K562 (cell line): ENCODE results near the gene TAF1D. TPM values are rescaled to one million over a fixed set of nuclear protein-coding genes. Genes with fewer than 3 reads are reported as not detected.

Experiments used
- BHLHE40 ChIP-seq: IDR thresholded peaks from 2 replicates; pipeline ENCODE4 v1.6.1; 2011; ENCODE audit warnings: low read length, improper control_type of control experiment
- CEBPG ChIP-seq, 3 experiments: fragments of 200-800 bp in 1 of 3; sonication (Bioruptor generic) in 1 of 3; sonication (generic) in 1 of 3; formaldehyde crosslinking in 1 of 3; IDR thresholded peaks in 2 of 3; conservative IDR thresholded peaks in 1 of 3; 2 replicates each; pipeline versions ENCODE4 v1.6.1 to v1.8.0; 2016 to 2022; ENCODE audit warnings: missing compliant biosample characterization in 2 of 3, missing genetic modification characterization in 2 of 3, mild to moderate bottlenecking in 1 of 3, missing genetic modification reagents in 1 of 3
- DACH1 ChIP-seq: fragments of 450-650 bp; IDR thresholded peaks from 2 replicates; pipeline ENCODE4 v1.6.1; 2018; ENCODE audit not compliant: partially characterized antibody
- ESRRA ChIP-seq: fragments of 450-650 bp; IDR thresholded peaks from 2 replicates; pipeline ENCODE4 v1.6.1; 2014; ENCODE audit warnings: low read depth, mild to moderate bottlenecking, moderate library complexity, borderline replicate concordance
- GABPB2 ChIP-seq: fragments of 250-450 bp; sonication (Bioruptor Pico); conservative IDR thresholded peaks from 2 replicates; pipeline ENCODE4 v1.5.1; 2021; ENCODE audit warnings: mild to moderate bottlenecking
- HIVEP1 ChIP-seq: fragments of 250-450 bp; sonication (Bioruptor Pico); IDR thresholded peaks from 2 replicates; pipeline ENCODE4 v1.4.0; 2020; ENCODE audit warnings: mild to moderate bottlenecking
- ILF3 ChIP-seq: fragments of 450-650 bp; IDR thresholded peaks from 2 replicates; pipeline ENCODE4 v1.6.1; 2018; ENCODE audit warnings: antibody characterized with exemption, mild to moderate bottlenecking, moderate library complexity, borderline replicate concordance
- MECOM ChIP-seq: fragments of 250-450 bp; sonication (Bioruptor Pico); IDR thresholded peaks from 2 replicates; pipeline ENCODE4 v1.8.0; 2022; ENCODE audit warnings: inconsistent platforms
- MYBL2 ChIP-seq, 2 experiments: fragments of 450-650 bp in 1 of 2; sonication (generic) in 1 of 2; formaldehyde crosslinking in 1 of 2; IDR thresholded peaks; 2 replicates each; pipeline versions ENCODE4 v1.6.1 to v1.8.1; 2017 to 2022; ENCODE audit warnings: borderline replicate concordance in 1 of 2, inconsistent platforms in 1 of 2, low read depth in 1 of 2, mild to moderate bottlenecking in 1 of 2, missing genetic modification reagents in 1 of 2, moderate library complexity in 1 of 2
- NFYB ChIP-seq: IDR thresholded peaks from 2 replicates; pipeline ENCODE4 v1.6.1; 2011; ENCODE audit warnings: mild to moderate bottlenecking, moderate library complexity; ENCODE audit not compliant: insufficient read length; ENCODE audit errors: extremely low read depth
- NR2F6 ChIP-seq: fragments of 450-650 bp; formaldehyde crosslinking; IDR thresholded peaks from 2 replicates; pipeline ENCODE4 v1.4.0; 2020; ENCODE audit warnings: mild to moderate bottlenecking
- PTBP1 ChIP-seq: fragments of 200-400 bp; formaldehyde crosslinking; IDR thresholded peaks from 2 replicates; pipeline ENCODE4 v1.6.1; 2017; ENCODE audit warnings: low read depth, low read length
- RAD21 ChIP-seq, 2 experiments: fragments of 250-450 bp in 1 of 2; fragments of 450-650 bp in 1 of 2; sonication (Bioruptor Pico) in 1 of 2; formaldehyde crosslinking in 1 of 2; IDR thresholded peaks in 1 of 2; conservative IDR thresholded peaks in 1 of 2; 2 replicates each; pipeline versions ENCODE4 v1.4.0 to v1.8.0; 2020 to 2022; ENCODE audit warnings: mild to moderate bottlenecking in 2 of 2, moderate library complexity in 1 of 2
- SMARCE1 ChIP-seq: fragments of 450-650 bp; IDR thresholded peaks from 2 replicates; pipeline ENCODE4 v1.7.1; 2016; ENCODE audit warnings: mild to moderate bottlenecking
- SUPT5H ChIP-seq: fragments of 450-650 bp; IDR thresholded peaks from 2 replicates; pipeline ENCODE4 v1.6.1; 2016
- ZBTB33 ChIP-seq: sonication (generic); formaldehyde crosslinking; IDR thresholded peaks from 2 replicates; pipeline ENCODE4 v1.8.1; 2023; ENCODE audit warnings: mild to moderate bottlenecking, missing genetic modification reagents
- ZNF24 ChIP-seq: fragments of 450-650 bp; IDR thresholded peaks from 2 replicates; pipeline ENCODE4 v1.6.1; 2016
- polyA plus RNA-seq, 8 experiments: library from polyadenylated mRNA; depleted of rRNA in 4 of 8; stranded (reverse) in 5 of 8; unstranded in 3 of 8; fragments of >200 nt; fragmentation: Nextera tagmentation in 2 of 8; fragmentation: Illumina TruSeq in 1 of 8; extraction: Ambion mirVana in 2 of 8; extraction: Trizol in 1 of 8; gene quantifications; 2 replicates each; pipeline versions ENCODE4 v1.2.1 to v1.2.3, GENCODE V29; 2011 to 2014; ENCODE audit warnings: inconsistent platforms in 1 of 8, missing spikeins in 1 of 8
- total RNA-seq, 7 experiments: library from RNA; depleted of rRNA in 6 of 7; stranded (reverse); fragments of >200 nt in 6 of 7; fragmentation: Illumina TruSeq in 2 of 7; extraction: Trizol in 2 of 7; gene quantifications; 2 replicates each; pipeline versions ENCODE4 v1.2.1 to v1.2.3, GENCODE V29; 2011 to 2021; ENCODE audit warnings: low replicate concordance in 1 of 7
- TF ChIP-seq, protein P1 (sequence below): fragments of 250-450 bp; sonication (Bioruptor Pico); IDR thresholded peaks from 2 replicates; pipeline ENCODE4 v1.4.0; 2020; ENCODE audit warnings: borderline replicate concordance
- TF ChIP-seq, protein P2 (sequence below): fragments of 250-450 bp; sonication (Bioruptor Pico); IDR thresholded peaks from 2 replicates; pipeline ENCODE4 v1.8.0; 2022; ENCODE audit warnings: moderate library complexity, mild to moderate bottlenecking, inconsistent platforms

The TAF1D gene
- total and polyA plus RNA-seq, 9 of the 15 experiments (the other 6 are each of a cell fraction or from before 2014, with no cell fraction given), result 122 to 347 (median 250) TPM

- TF ChIP-seq MYBL2 (IDR thresholded peaks at IDR 0.05; ENCODE audit: low read depth), result no peak
- TF ChIP-seq MYBL2 (CRISPR knock-in tag; IDR thresholded peaks at IDR 0.05; ENCODE audit: borderline replicate concordance), result no peak
- no peak for TF ChIP-seq CEBPG (CRISPR knock-in tag; IDR thresholded peaks at IDR 0.05)
- TF ChIP-seq CEBPG (tag; conservative IDR thresholded peaks at IDR 0.05 in 1 of 2, IDR thresholded peaks at IDR 0.05 in 1 of 2), result peak; percentile 32 to 47; a peak in 2 of 4 replicates
- no peak for TF ChIP-seq GABPB2 (CRISPR knock-in tag)
- no peak for TF ChIP-seq ZBTB33 (CRISPR knock-in tag)
- 0 out of 4 replicates have a peak, but pooled peaks of 1 of the 2 experiments have one; percentile 2 for TF ChIP-seq RAD21 (CRISPR knock-in tag; conservative IDR thresholded peaks at IDR 0.05 in 1 of 2, IDR thresholded peaks at IDR 0.05 in 1 of 2)
- peak; percentile 83 for TF ChIP-seq ESRRA
- no peak for TF ChIP-seq BHLHE40
- TF ChIP-seq NR2F6 (CRISPR knock-in tag), result no peak
- no peak for TF ChIP-seq SMARCE1
- no peak for TF ChIP-seq SUPT5H
- TF ChIP-seq PTBP1, result no peak
- TF ChIP-seq, protein P1, sequence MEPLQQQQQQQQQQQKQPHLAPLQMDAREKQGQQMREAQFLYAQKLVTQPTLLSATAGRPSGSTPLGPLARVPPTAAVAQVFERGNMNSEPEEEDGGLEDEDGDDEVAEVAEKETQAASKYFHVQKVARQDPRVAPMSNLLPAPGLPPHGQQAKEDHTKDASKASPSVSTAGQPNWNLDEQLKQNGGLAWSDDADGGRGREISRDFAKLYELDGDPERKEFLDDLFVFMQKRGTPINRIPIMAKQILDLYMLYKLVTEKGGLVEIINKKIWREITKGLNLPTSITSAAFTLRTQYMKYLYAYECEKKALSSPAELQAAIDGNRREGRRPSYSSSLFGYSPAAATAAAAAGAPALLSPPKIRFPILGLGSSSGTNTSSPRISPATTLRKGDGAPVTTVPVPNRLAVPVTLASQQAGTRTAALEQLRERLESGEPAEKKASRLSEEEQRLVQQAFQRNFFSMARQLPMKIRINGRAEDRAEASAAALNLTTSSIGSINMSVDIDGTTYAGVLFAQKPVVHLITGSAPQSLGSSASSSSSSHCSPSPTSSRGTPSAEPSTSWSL, result no peak
- TF ChIP-seq, protein P2, sequence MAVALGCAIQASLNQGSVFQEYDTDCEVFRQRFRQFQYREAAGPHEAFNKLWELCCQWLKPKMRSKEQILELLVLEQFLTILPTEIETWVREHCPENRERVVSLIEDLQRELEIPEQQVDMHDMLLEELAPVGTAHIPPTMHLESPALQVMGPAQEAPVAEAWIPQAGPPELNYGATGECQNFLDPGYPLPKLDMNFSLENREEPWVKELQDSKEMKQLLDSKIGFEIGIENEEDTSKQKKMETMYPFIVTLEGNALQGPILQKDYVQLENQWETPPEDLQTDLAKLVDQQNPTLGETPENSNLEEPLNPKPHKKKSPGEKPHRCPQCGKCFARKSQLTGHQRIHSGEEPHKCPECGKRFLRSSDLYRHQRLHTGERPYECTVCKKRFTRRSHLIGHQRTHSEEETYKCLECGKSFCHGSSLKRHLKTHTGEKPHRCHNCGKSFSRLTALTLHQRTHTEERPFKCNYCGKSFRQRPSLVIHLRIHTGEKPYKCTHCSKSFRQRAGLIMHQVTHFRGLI (CRISPR knock-in tag), result no peak
- no peak for TF ChIP-seq DACH1
- no peak for TF ChIP-seq ZNF24
- TF ChIP-seq HIVEP1 (CRISPR knock-in tag), result no peak
- TF ChIP-seq NFYB, result no peak
- no peak for TF ChIP-seq MECOM
- no peak for TF ChIP-seq ILF3
These were observed 43.7 kb upstream of the TAF1D start (continued) for GRCh38 chr11:93784935-93785360.
